ENCODE data around the gene MLXIP.

The MLXIP gene

GRCh38 chr12:122182887-122183587, 104.5 kb downstream of the MLXIP start, which contains the start of gene LRRC43:
LRRC43 (plus strand) TSS chr12:122183123; CDS start chr12:122183145, 22 bp downstream.
- DNase-seq (ENCODE audit: low read depth) = no peak
- TF ChIP-seq, protein P1, sequence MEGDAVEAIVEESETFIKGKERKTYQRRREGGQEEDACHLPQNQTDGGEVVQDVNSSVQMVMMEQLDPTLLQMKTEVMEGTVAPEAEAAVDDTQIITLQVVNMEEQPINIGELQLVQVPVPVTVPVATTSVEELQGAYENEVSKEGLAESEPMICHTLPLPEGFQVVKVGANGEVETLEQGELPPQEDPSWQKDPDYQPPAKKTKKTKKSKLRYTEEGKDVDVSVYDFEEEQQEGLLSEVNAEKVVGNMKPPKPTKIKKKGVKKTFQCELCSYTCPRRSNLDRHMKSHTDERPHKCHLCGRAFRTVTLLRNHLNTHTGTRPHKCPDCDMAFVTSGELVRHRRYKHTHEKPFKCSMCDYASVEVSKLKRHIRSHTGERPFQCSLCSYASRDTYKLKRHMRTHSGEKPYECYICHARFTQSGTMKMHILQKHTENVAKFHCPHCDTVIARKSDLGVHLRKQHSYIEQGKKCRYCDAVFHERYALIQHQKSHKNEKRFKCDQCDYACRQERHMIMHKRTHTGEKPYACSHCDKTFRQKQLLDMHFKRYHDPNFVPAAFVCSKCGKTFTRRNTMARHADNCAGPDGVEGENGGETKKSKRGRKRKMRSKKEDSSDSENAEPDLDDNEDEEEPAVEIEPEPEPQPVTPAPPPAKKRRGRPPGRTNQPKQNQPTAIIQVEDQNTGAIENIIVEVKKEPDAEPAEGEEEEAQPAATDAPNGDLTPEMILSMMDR (conservative IDR thresholded peaks at IDR 0.05; ENCODE audit: control insufficient read depth, insufficient read depth, low read depth, low read length) = no peak
- H3K4me3 ChIP-seq (ENCODE audit: control insufficient read depth, low read depth, low read length) = peak within 1 kb of the TSS; percentile 37

DNA sequence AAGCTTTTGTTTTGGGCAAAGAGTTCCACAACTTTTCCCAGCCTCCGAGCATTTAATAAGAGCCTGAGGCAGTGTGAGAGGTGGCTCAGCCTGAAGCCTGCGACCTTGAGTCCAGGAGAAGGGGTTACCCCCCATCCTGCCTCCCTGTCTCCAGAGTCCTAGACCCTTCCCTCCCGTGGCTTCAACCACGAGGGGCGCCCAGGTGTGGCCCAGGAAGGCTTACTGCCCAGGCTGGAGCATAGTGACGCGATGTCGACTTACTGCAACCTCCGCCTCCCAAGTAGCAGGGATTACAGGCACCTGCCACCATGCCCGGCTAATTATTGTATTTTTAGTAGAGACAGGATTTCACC, 105.0 kb downstream of the MLXIP start:
- TF ChIP-seq, protein P1 (conservative IDR thresholded peaks at IDR 0.05; ENCODE audit: control insufficient read depth, insufficient read depth, low read depth, low read length) = no peak
- DNase-seq (ENCODE audit: low read depth) = no peak
- peak overlapping the region; percentile 37 for H3K4me3 ChIP-seq (ENCODE audit: control insufficient read depth, low read depth, low read length)

DNA sequence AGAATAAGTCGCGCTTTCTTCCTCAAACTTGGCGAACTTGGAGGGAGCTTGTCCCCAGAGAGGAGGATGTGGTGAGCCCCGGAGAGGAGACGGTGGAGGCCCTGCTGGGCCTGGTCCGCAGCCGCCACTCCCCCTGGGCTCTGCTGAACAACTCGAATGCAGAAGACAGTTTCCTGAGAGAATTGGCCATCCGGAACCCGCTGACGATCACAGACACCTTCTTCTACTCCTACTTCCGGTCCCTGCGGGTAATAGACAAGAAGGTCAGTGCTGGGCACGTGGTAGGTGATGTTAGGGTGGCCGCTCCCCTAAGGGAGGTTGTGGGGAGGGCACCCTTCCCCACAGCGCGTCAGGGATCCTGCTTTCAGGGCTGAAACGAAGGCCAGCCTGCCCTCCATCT, 106.0 kb downstream of the MLXIP start:
- TF ChIP-seq, protein P1 (conservative IDR thresholded peaks at IDR 0.05; ENCODE audit: control insufficient read depth, insufficient read depth, low read depth, low read length) = no peak
- DNase-seq (ENCODE audit: low read depth) = no peak
- no peak overlapping the region for H3K4me3 ChIP-seq (ENCODE audit: control insufficient read depth, low read depth, low read length)

GRCh38 chr12:122185079-122185478, 106.5 kb downstream of the MLXIP start:
- TF ChIP-seq, protein P1 (conservative IDR thresholded peaks at IDR 0.05; ENCODE audit: control insufficient read depth, insufficient read depth, low read depth, low read length) = no peak
- H3K4me3 ChIP-seq (ENCODE audit: control insufficient read depth, low read depth, low read length) = no peak overlapping the region
- no peak for DNase-seq (ENCODE audit: low read depth)

DNA sequence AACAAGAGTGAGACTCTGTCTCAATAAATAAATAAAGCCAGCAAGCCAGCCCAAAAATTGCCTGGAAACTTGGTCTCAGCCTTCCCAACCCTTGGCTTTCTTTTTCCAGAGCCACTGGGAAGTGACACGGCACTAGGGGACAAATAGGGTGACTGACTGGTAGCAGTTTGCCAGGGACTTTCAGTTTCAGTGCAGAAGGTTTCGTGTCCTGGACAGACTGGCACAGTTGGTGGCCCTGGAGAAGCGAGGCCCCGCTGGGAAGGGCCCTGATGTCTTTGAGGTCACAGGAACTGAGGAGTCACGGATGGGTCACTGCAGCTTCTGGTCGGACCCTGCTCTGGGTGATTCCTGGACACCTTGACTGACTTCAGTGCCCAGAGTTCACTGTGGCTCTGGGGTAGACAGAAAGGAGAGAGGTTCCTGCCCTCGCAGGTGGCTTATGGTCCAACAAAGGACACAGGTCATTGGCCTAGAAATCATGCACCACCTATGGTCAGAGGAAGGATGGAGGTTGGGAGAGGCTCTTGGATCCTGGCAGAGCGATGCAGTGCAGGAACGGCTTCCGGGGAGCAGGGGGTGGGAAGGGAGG, 107.0 kb downstream of the MLXIP start:
- no peak overlapping the region for H3K4me3 ChIP-seq (ENCODE audit: control insufficient read depth, low read depth, low read length)
- TF ChIP-seq, protein P1 (conservative IDR thresholded peaks at IDR 0.05; ENCODE audit: control insufficient read depth, insufficient read depth, low read depth, low read length) = no peak
- no peak for DNase-seq (ENCODE audit: low read depth)

GRCh38 chr12:122187466-122187865, 108.9 kb downstream of the MLXIP start:
- TF ChIP-seq, protein P1 (conservative IDR thresholded peaks at IDR 0.05; ENCODE audit: control insufficient read depth, insufficient read depth, low read depth, low read length) = no peak
- DNase-seq (ENCODE audit: low read depth) = no peak
- H3K4me3 ChIP-seq (ENCODE audit: control insufficient read depth, low read depth, low read length) = no peak overlapping the region

Measured in fibroblast of mammary gland (primary cell).